Activated CD4-positive, alpha-beta memory T cell treated with anti-CD3 and anti-CD28 coated beads, Interleukin-2, amount 10 ng/mL, durations not matched to agents 7 days and 5 days (primary cell): Measurements from ENCODE around the gene ST3GAL4. TPM values are rescaled to one million over a fixed set of nuclear protein-coding genes. Genes with fewer than 3 reads are reported as not detected.

Source experiments
- CTCF ChIA-PET: fragments of 350-600 bp; sonication (Branson Sonifier 250); formaldehyde crosslinking; loops from one replicate; lab custom pipeline; 2021; ENCODE audit warnings: antibody characterized with exemption, inconsistent platforms; lab: Charles Lee
- POLR2A ChIA-PET: fragments of 350-600 bp; sonication (Branson Sonifier 250); formaldehyde crosslinking; loops from one replicate; lab custom pipeline; 2021; ENCODE audit warnings: antibody characterized with exemption; lab: Charles Lee
- DNase-seq: peaks from one replicate; pipeline ENCODE4 v3.0.0-alpha.2; 2020
- H3K27ac Mint-ChIP-seq: one replicate; pipeline ENCODE4 v1.8.0; 2021; ENCODE audit warnings: mild to moderate bottlenecking, mixed read lengths
- H3K27me3 Mint-ChIP-seq: one replicate; pipeline ENCODE4 v1.8.0; 2021; ENCODE audit warnings: mixed read lengths
- H3K36me3 Mint-ChIP-seq: one replicate; pipeline ENCODE4 v1.8.0; 2021; ENCODE audit warnings: low read depth, mixed read lengths
- H3K4me1 Mint-ChIP-seq: one replicate; pipeline ENCODE4 v1.8.0; 2021; ENCODE audit warnings: mixed read lengths
- H3K4me3 Mint-ChIP-seq: one replicate; pipeline ENCODE4 v1.8.0; 2021; ENCODE audit warnings: mild to moderate bottlenecking, mixed read lengths
- H3K9me3 Mint-ChIP-seq: one replicate; pipeline ENCODE4 v1.8.0; 2021; ENCODE audit warnings: mixed read lengths
- total RNA-seq, 2 experiments: library from RNA; stranded (reverse); gene quantifications; one replicate each; pipeline ENCODE4 v1.2.3, GENCODE V29; 2021

ST3GAL4 gene
- total RNA-seq, 2 experiments from 2014 or later = 7.4 to 8.5 TPM

DNA sequence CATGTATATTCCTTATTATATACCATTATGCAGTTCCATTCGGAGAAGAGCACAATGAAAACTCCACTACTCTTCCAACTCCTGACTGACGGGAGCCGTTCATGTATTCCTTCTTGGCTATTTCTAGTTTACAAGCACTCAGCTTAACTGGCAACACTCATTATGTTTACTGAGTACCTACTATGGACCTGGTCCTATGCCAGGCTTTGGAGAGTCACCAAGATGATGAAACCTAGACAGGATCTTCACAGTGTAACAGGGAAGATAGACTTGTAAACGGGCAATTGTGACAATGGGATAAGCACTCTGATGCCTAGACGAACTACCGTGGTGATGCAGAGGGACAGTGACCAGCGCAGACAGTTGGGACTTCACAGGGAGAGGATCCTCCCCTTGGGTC, 22.3 kb upstream of the ST3GAL4 start:
- Mint-ChIP-seq H3K27ac (no peak overlapping the region), H3K27me3 (no peaks in the 10 kb centered on the region), H3K4me1 (peaks cover 14% of the 10 kb centered on the region), H3K4me3 (no peak overlapping the region), H3K36me3 (peaks cover 23% of the 10 kb centered on the region), H3K9me3 (no peaks in the 10 kb centered on the region)
- POLR2A ChIA-PET = no interaction called here
- no peak for DNase-seq
- CTCF ChIA-PET = no interaction called here

DNA sequence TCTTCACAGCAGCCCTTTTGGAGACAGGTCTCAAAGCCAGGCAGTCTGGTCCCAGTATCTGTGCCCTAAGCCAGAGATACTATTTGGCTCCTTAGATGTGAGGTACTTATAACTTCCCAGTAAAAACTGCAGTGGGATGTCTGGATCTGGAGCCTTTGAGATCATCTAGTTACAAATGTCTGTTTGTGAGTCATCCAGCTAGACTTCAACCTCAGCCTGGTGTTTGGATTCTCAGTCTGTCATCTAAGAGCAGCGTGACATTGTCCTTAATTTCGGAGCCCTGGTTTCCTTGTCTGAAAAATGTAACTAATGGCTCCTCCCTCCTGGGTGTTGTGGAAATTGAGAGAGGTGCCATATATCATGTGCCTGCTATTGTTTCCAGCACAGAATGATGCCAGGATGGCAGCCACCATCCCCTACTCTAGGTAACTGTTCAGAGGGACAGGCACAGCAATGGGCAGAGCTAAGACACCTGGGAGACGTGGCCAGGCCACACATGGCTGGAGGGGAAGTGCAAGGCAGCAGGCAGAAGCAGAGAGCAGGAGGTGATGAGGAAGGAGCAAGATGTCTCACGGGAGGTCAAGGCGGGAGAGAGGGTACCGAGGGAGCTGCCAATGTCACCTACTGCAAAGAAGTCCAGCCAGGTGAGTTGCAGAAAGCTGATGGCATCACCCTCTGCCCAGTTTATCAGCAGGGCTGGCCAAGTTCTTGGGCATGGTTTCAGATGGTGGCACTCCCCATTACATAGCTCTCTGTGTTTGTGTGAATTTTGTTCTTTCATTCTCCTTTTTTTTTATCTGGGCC, 20.6 kb upstream of the ST3GAL4 start:
- Mint-ChIP-seq H3K27me3 (no peaks in the 10 kb centered on the region), H3K4me3 (no peak overlapping the region)

DNA sequence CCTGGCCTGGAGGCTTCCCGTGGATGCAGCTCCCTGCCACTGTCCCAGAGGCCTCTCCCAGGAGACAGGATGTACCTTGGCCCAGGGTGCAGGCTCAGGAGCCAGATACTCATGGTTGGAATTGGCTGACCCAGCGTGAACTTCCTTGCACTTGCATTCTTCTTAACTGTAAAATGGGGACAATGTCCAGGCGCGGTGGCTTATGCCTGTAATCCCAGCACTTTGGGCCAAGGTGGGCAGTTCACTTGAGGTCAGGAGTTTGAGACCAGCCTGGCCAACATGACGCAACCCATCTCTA, 20.1 kb upstream of the ST3GAL4 start:
- Mint-ChIP-seq H3K9me3 (no peaks in the 10 kb centered on the region), H3K27ac (no peak overlapping the region), H3K4me1 (peaks cover 10% of the 10 kb centered on the region), H3K27me3 (no peaks in the 10 kb centered on the region), H3K4me3 (no peak overlapping the region), H3K36me3 (peaks cover 33% of the 10 kb centered on the region)
- ChIA-PET CTCF (interaction anchor here (1.4 kb wide), 1 partner anchor 10 kb away, joined by 3 read pairs; no protein-coding TSS in a partner anchor), POLR2A (interaction anchor here (1.1 to 1.3 kb wide), 2 partner anchors 20 to 31 kb away, joined by 3 to 4 read pairs; partner anchors contain the start of genes DCPS and ST3GAL4)
- no peak for DNase-seq

More for the DNA sequence above, 20.6 kb upstream of the ST3GAL4 start:
- CTCF ChIA-PET = interaction anchor here (1.4 kb wide), 1 partner anchor 10 kb away, joined by 3 read pairs; no protein-coding TSS in a partner anchor
- Mint-ChIP-seq H3K4me1 (peaks cover 10% of the 10 kb centered on the region), H3K36me3 (peaks cover 33% of the 10 kb centered on the region), H3K9me3 (no peaks in the 10 kb centered on the region), H3K27ac (no peak overlapping the region)
- DNase-seq = no peak
- POLR2A ChIA-PET = interaction anchor here (1.1 to 1.3 kb wide), 2 partner anchors 21 to 31 kb away, joined by 3 to 4 read pairs; partner anchors contain the start of genes DCPS and ST3GAL4

DNA sequence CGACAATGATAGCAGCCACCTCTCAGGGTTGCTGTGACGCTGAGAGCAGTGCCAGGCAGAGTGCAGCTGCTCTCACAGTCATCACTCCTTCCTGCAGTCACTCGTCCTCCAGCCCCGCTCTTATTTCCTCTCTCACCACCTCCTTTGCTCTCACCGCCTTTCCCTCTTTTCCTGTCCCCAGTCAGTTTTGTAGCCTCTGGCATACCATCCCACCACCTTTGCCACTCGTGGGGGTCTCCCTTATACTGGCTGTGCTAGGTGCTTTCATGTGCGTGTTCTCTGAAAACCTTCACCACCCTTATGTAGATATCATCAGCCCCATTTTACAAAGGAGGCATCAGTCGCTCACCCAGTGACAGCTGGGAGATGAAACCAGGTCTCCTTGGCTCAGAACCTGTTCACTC, 19.3 kb upstream of the ST3GAL4 start:
- H3K27ac Mint-ChIP-seq = no peak overlapping the region
- H3K27me3 Mint-ChIP-seq = no peaks in the 10 kb centered on the region
- H3K4me1 Mint-ChIP-seq = peaks cover 15% of the 10 kb centered on the region
- H3K36me3 Mint-ChIP-seq = peaks cover 39% of the 10 kb centered on the region
- H3K4me3 Mint-ChIP-seq = no peak overlapping the region
- CTCF ChIA-PET = interaction anchor here (1.4 kb wide), 1 partner anchor 9 kb away, joined by 3 read pairs; no protein-coding TSS in a partner anchor
- DNase-seq = no peak
- H3K9me3 Mint-ChIP-seq = no peaks in the 10 kb centered on the region
- POLR2A ChIA-PET = interaction anchor here (1.3 kb wide), 1 partner anchor 32 kb away, joined by 3 read pairs; the partner anchor contains the start of gene DCPS

DNA sequence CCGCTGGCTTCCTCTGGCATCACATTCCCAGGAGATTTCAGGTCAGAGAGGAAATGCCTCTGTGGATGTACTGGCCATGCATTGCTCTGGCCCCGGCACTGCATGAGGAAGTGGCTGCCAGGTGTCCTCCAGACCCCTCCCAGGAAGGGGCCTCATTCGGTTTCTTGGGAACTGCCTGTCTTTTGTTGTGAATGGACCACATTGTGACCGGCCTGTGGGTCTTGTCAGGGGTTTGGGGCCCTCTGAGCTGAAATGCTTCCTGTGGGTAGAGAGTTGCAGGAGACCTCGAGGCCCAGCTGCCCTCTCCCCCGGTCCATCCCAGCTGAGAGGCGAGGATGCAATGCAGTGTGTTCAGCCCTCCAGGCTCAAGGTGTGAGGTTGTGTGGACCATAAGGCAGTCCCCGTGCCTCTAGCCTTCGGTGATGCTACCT, 18.8 kb upstream of the ST3GAL4 start:
- no peak for DNase-seq
- no peaks in the 10 kb centered on the region for H3K9me3 Mint-ChIP-seq
- ChIA-PET POLR2A (interaction anchor here (2.3 kb wide), 1 partner anchor 19 kb away, joined by 6 read pairs; the partner anchor contains the start of gene ST3GAL4), CTCF (interaction anchor here (2.3 kb wide), 1 partner anchor 18 kb away, joined by 6 read pairs; no protein-coding TSS in a partner anchor)
- H3K36me3 Mint-ChIP-seq = peaks cover 44% of the 10 kb centered on the region
- H3K4me3 Mint-ChIP-seq = no peak overlapping the region
- H3K27ac Mint-ChIP-seq = no peak overlapping the region
- H3K4me1 Mint-ChIP-seq = peaks cover 21% of the 10 kb centered on the region
- no peaks in the 10 kb centered on the region for H3K27me3 Mint-ChIP-seq

DNA sequence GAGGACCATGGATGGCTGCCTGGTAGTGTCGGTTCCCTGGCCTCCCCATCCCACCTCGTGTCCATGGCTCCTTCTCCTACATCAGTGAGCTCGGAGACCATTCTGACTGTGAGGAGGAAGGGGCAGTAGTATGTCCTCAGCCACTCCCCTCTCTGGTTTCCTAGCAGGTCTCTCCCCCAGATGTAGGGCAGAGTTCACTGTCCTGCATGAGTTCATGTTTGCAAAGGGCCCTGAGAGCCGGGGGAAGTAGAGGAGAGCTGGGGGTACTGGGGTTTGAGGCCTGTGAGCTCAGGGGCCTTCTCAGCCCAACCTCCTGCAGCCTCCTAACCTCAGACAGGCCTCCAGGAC, 18.4 kb upstream of the ST3GAL4 start:
- Mint-ChIP-seq H3K4me3 (no peak overlapping the region), H3K36me3 (peaks cover 48% of the 10 kb centered on the region), H3K27me3 (no peaks in the 10 kb centered on the region), H3K27ac (no peak overlapping the region), H3K9me3 (no peaks in the 10 kb centered on the region), H3K4me1 (peaks cover 25% of the 10 kb centered on the region)
- ChIA-PET CTCF (interaction anchor here (2.3 kb wide), 1 partner anchor 18 kb away, joined by 6 read pairs; no protein-coding TSS in a partner anchor), POLR2A (interaction anchor here (2.3 kb wide), 1 partner anchor 19 kb away, joined by 6 read pairs; the partner anchor contains the start of gene ST3GAL4)
- no peak for DNase-seq

GRCh38 chr11:126337474-126338241, 17.8 kb upstream of the ST3GAL4 start:
- Mint-ChIP-seq H3K27ac (no peak overlapping the region), H3K4me3 (no peak overlapping the region), H3K27me3 (no peaks in the 10 kb centered on the region), H3K4me1 (peaks cover 28% of the 10 kb centered on the region), H3K36me3 (peaks cover 48% of the 10 kb centered on the region), H3K9me3 (no peaks in the 10 kb centered on the region)
- ChIA-PET CTCF (interaction anchor here (2.3 kb wide), 1 partner anchor 19 kb away, joined by 6 read pairs; no protein-coding TSS in a partner anchor), POLR2A (interaction anchor here (2.3 kb wide), 1 partner anchor 18 kb away, joined by 6 read pairs; the partner anchor contains the start of gene ST3GAL4)
- DNase-seq = no peak

DNA sequence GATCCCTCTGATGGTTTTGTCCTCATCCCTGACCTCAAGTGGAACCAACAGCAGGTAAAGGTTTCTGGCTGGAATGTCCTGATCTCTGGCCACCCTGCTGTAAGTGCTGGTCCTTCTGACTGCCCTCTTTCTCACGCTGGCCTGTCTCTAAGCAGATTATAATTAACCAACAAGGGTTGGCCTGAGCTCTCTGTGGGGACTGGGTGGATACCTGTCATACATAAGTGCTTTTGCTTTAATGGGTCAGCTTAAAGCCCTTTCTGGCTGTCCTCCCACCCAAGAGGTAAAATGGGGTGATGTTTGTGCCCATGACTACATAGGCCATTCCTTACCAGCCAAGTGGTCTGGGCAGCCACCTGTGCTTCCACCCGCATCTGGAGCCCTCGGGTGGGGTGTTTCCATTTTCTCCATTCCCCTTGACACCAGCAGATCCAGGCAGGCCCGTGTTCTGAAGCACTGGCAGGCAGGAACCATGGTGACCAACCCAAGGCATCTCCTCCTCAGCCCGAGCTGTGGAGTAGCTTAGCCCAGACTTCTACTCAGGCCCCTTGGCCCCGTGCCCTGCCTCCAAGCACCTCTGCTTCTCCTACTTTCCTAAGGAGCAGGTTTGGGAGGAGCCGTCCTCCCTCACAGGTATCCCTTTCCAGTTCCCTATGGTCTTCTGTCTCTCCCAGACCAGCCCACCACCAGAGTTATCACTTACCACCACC, 17.0 kb upstream of the ST3GAL4 start:
- Mint-ChIP-seq H3K4me1 (peaks cover 29% of the 10 kb centered on the region), H3K27me3 (no peaks in the 10 kb centered on the region), H3K27ac (no peak overlapping the region), H3K9me3 (no peaks in the 10 kb centered on the region), H3K36me3 (peaks cover 44% of the 10 kb centered on the region), H3K4me3 (no peak overlapping the region)
- POLR2A ChIA-PET = interaction anchor here (2.3 kb wide), 1 partner anchor 17 kb away, joined by 6 read pairs; the partner anchor contains the start of gene ST3GAL4
- CTCF ChIA-PET = interaction anchor here (2.3 kb wide), 1 partner anchor 20 kb away, joined by 6 read pairs; no protein-coding TSS in a partner anchor
- DNase-seq = no peak

DNA sequence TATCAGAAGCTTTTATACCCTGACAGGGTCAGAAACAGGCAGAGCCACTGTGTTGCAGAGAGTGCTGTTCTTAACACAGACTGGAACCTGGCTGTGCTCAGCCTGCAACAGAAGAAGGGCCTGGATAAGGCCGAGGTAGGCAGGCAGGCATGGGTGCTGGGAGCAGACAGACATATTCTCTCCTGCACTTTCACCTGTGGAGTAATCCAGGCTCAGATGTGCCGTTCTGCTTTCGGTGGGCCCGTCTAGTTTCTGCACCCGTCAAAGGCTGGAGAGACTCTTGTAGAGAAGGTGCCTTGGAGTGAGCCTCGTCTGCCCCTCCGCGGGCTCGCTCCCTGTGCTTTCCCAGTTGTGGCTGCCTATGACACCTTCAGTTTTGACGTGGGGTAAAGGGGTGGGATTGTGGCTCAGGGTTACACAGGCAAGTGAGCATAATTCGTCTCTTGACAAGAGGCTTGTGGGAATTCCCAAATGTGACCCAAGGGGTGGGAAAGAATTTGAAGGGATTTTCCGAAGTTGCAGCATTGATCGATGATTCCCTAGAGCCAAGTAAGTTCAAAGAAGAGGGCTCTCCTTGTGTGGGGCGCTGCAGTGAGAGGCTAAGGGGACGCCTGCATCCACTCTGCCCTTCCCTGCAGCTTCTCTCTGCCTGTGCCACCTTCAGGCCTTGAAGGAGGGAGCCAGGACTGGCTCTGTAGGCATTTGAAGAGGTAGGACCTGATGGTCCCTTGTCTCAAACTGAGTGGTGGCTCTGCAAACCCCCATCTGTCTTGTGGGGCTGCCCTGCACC, 16.2 kb upstream of the ST3GAL4 start:
- DNase-seq = no peak
- no peaks in the 10 kb centered on the region for H3K9me3 Mint-ChIP-seq
- no peak overlapping the region for H3K27ac Mint-ChIP-seq
- peaks cover 29% of the 10 kb centered on the region for H3K4me1 Mint-ChIP-seq
- H3K27me3 Mint-ChIP-seq = no peaks in the 10 kb centered on the region
- CTCF ChIA-PET = interaction anchor here (2.3 kb wide), 1 partner anchor 20 kb away, joined by 6 read pairs; no protein-coding TSS in a partner anchor
- POLR2A ChIA-PET = no interaction called here
- H3K4me3 Mint-ChIP-seq = no peak overlapping the region
- H3K36me3 Mint-ChIP-seq = peaks cover 44% of the 10 kb centered on the region

DNA sequence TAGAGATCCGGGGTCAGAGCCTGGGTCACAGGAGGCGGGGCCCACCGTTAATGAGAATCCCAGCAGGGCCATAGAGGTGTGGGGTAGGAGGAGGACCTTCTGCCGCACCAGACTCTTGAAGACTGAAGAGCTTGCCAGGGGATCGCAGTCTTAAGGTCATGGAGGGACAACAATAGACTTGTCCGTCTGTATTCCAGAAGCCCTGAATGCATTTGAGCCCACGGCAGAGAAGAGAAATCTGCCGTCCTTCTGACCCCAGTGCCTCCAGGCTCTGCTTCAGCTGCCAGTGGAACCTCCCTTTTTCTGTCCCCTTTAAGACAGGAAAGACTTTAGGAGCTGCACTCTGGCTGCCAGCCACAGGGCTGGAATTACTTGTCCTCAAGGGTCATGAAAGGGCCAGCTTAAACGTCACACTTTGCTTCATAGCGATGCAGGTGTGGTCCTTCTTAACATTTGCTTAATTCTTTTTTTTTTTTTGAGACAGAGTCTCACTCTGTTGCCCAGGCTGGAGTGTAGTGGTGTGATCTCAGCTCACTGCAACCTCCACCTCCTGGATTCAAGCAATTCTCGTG, 15.5 kb upstream of the ST3GAL4 start:
- no peaks in the 10 kb centered on the region for H3K27me3 Mint-ChIP-seq
- CTCF ChIA-PET = no interaction called here
- H3K4me3 Mint-ChIP-seq = no peak overlapping the region
- peaks cover 45% of the 10 kb centered on the region for H3K36me3 Mint-ChIP-seq
- H3K27ac Mint-ChIP-seq = no peak overlapping the region
- POLR2A ChIA-PET = interaction anchor here (1.1 kb wide), 1 partner anchor 22 kb away, joined by 3 read pairs; no protein-coding TSS in a partner anchor
- DNase-seq = no peak
- H3K4me1 Mint-ChIP-seq = peaks cover 27% of the 10 kb centered on the region
- no peaks in the 10 kb centered on the region for H3K9me3 Mint-ChIP-seq

DNA sequence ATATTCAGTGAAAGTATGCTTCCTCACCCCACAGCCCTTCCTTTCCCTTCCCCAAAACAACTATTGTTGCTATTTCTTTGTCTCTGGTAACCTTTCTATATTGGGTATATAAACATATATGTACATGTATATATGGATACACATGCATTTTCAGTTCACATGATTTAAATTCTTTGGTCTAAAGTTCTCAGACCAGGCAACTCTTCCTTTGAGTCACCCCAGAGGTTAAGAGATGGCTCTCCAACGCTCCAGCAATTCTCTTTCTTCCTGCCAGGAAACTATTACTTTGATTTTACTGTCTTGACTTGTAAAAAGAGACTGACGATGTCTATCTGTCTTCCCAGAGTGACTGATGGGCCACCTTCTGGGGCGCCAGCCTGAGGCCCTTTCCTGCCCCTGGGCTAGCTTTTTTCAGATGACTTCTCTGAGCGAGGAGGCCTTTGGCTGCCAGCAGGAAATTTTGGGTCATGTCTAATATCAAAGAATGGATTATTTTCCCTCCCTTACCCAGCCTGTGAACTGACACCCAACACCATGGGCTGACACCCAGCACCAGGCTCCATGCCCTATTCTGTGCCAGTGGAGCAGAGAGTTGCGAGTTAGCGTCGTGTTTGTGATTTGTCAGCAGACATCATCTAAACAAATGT, 14.4 kb upstream of the ST3GAL4 start:
- Mint-ChIP-seq H3K36me3 (peaks cover 50% of the 10 kb centered on the region), H3K27ac (peak overlapping the region; percentile 40), H3K4me3 (no peak overlapping the region), H3K9me3 (no peaks in the 10 kb centered on the region), H3K4me1 (peaks cover 29% of the 10 kb centered on the region), H3K27me3 (no peaks in the 10 kb centered on the region)
- ChIA-PET CTCF (no interaction called here), POLR2A (interaction anchor here (1.1 to 3.7 kb wide), 2 partner anchors 14 to 23 kb away, joined by 3 to 24 read pairs; partner anchors contain the start of gene ST3GAL4)
- DNase-seq = no peak
